T-cell (primary cell): ENCODE results near the gene CEP68. TPM values are rescaled to one million over a fixed set of nuclear protein-coding genes. Genes with fewer than 3 reads are reported as not detected.

Source experiments
- ATAC-seq, 4 experiments: fragments of 200-7000 bp in 3 of 4; fragments of 150-1000 bp in 1 of 4; cut with Tn5 transposase; replicated peaks in 1 of 4; 1 replicate in 3 of 4; 2 replicates in 1 of 4; pipeline ENCODE4 v1.10.0; 2021; ENCODE audit warnings: moderate library complexity in 3 of 4, mild to moderate bottlenecking in 2 of 4, moderate number of reproducible peaks in 1 of 4
- CTCF ChIA-PET, 2 donors: fragments of 300-600 bp; sonication (Branson Sonifier 250); formaldehyde crosslinking; loops; one replicate each; lab custom pipeline; 2022; ENCODE audit warnings: antibody characterized with exemption in 2 of 2; lab: Charles Lee
- POLR2A ChIA-PET, 2 donors: fragments of 300-600 bp; sonication (Branson Sonifier 250); formaldehyde crosslinking; loops; one replicate each; lab custom pipeline; 2022; ENCODE audit warnings: antibody characterized with exemption in 2 of 2; lab: Charles Lee
- DNase-seq, 35 experiments: peaks; one replicate each; pipeline versions ENCODE4 v3.0.0 to v3.0.0-alpha.2; 2013 to 2023
- H3K27ac ChIP-seq: one replicate; pipeline ENCODE4 v1.5.1; 2013; ENCODE audit warnings: low read length
- H3K27me3 ChIP-seq, 2 experiments: replicated peaks in 1 of 2; 1 replicate in 1 of 2; 2 replicates in 1 of 2; pipeline versions ENCODE4 v1.6.1 to v1.7.0; 2013; ENCODE audit warnings: low read length in 1 of 2, mixed read lengths in 1 of 2; ENCODE audit not compliant: control insufficient read depth in 2 of 2, insufficient read depth in 2 of 2; ENCODE audit errors: extremely low read depth in 1 of 2
- H3K36me3 ChIP-seq, 2 donors: 1 replicate in 1 of 2; 2 replicates in 1 of 2; pipeline versions ENCODE4 v1.6.1 to v1.7.0; 2013; ENCODE audit warnings: low read length in 1 of 2; ENCODE audit not compliant: control insufficient read depth in 2 of 2, insufficient read depth in 1 of 2; ENCODE audit errors: extremely low read depth in 1 of 2
- H3K4me1 ChIP-seq, 2 experiments: 1 replicate in 1 of 2; 2 replicates in 1 of 2; pipeline versions ENCODE4 v1.6.1 to v1.7.0; 2013; ENCODE audit warnings: low read length in 2 of 2, mixed read lengths in 1 of 2; ENCODE audit not compliant: insufficient read depth in 2 of 2, control insufficient read depth in 1 of 2; ENCODE audit errors: extremely low read depth in 1 of 2
- H3K4me3 ChIP-seq, 2 donors: 1 replicate in 1 of 2; 2 replicates in 1 of 2; pipeline versions ENCODE4 v1.5.1 to v1.7.0; 2013; ENCODE audit warnings: mild to moderate bottlenecking in 2 of 2, low read length in 1 of 2, moderate library complexity in 1 of 2; ENCODE audit not compliant: control insufficient read depth in 1 of 2; ENCODE audit errors: extremely low read depth in 1 of 2
- H3K9me3 ChIP-seq: 2 replicates; pipeline ENCODE4 v1.7.0; 2013
- H3K27ac Mint-ChIP-seq, 2 donors: one replicate each; pipeline ENCODE4 v1.8.0; 2020 to 2021; ENCODE audit warnings: mild to moderate bottlenecking in 2 of 2, mixed read lengths in 2 of 2
- H3K27me3 Mint-ChIP-seq, 2 donors: one replicate each; pipeline ENCODE4 v1.8.0; 2021 to 2022; ENCODE audit warnings: mixed read lengths in 2 of 2
- H3K36me3 Mint-ChIP-seq: one replicate; pipeline ENCODE4 v1.8.0; 2021; ENCODE audit warnings: mixed read lengths
- H3K4me1 Mint-ChIP-seq, 3 donors: one replicate each; pipeline ENCODE4 v1.8.0; 2020 to 2022; ENCODE audit warnings: mixed read lengths in 3 of 3, mild to moderate bottlenecking in 1 of 3
- H3K4me3 Mint-ChIP-seq, 3 donors: one replicate each; pipeline ENCODE4 v1.8.0; 2020 to 2022; ENCODE audit warnings: mild to moderate bottlenecking in 3 of 3, mixed read lengths in 3 of 3, moderate library complexity in 3 of 3
- H3K9me3 Mint-ChIP-seq, 3 donors: one replicate each; pipeline ENCODE4 v1.8.0; 2020 to 2022; ENCODE audit warnings: mixed read lengths in 3 of 3
- WGBS: methylation state at CpG from one replicate; pipeline ENCODE4 v1.1.5; 2013; ENCODE audit warnings: missing lambda C conversion rate; ENCODE audit not compliant: insufficient coverage; 5-methylcytosine and 5-hydroxymethylcytosine counted together
- total RNA-seq, 35 experiments: library from RNA in 6 of 35; stranded (reverse) in 6 of 35; fragments of 120-200 nt in 1 of 35; gene quantifications; one replicate each; pipeline versions ENCODE4 v1.2.1 to v1.2.4 and lab custom pipeline; 2013 to 2026

CEP68 gene
- total RNA-seq, 5 donors from 2014 or later (not counting 1 experiment from before 2014, with no cell fraction given), result 24.1 to 41.4 (median 37.4) TPM

DNA sequence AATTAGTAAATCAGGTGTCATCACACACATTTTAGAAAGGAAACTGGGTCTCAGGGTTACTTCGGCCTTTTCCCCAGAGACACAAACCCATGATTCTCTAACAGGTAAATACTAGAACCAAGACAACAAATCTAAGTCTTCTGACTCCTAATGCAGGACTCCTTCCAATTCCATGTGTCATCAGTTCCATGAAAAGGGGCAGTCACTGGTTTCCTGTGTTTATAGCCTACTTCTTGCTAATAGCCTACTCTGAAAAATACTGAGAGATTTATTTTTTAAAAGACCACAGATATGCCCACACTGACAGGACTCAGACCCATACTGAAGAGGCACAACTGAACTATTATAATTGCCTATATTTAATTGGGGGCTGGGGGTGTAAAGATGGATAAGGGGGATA, 40.7 kb downstream of the CEP68 start:
- H3K4me3 Mint-ChIP-seq, result no peak overlapping the region
- POLR2A ChIA-PET, result interaction anchor here in 1 of 2 donors (0.7 kb wide), 1 partner anchor 149 kb away, joined by 3 read pairs; no protein-coding TSS in a partner anchor
- H3K27ac ChIP-seq, result no peak overlapping the region
- no peaks in the 10 kb centered on the region for H3K27me3 ChIP-seq
- 100% methylated on average over 1 of the region's 1 CpG for WGBS
- H3K4me1 Mint-ChIP-seq, result peaks cover 23 to 28% (median 28%) of the 10 kb centered on the region in 3 donors
- peaks cover 8 to 62% of the 10 kb centered on the region in 2 donors for H3K36me3 ChIP-seq
- DNase-seq (no peak), ATAC-seq (no peak)
- no peaks in the 10 kb centered on the region for H3K4me1 ChIP-seq
- H3K9me3 ChIP-seq, result no peaks in the 10 kb centered on the region
- H3K27ac Mint-ChIP-seq, result peak overlapping the region in 1 of 2 donors; percentile 39
- peaks cover 34% of the 10 kb centered on the region for H3K36me3 Mint-ChIP-seq
- no peaks in the 10 kb centered on the region for H3K9me3 Mint-ChIP-seq
- H3K4me3 ChIP-seq, result no peak overlapping the region
- CTCF ChIA-PET, result interaction anchor here in 1 of 2 donors (0.7 kb wide), 2 partner anchors 38 to 145 kb away, joined by 3 read pairs; no protein-coding TSS in a partner anchor
- no peaks in the 10 kb centered on the region for H3K27me3 Mint-ChIP-seq

DNA sequence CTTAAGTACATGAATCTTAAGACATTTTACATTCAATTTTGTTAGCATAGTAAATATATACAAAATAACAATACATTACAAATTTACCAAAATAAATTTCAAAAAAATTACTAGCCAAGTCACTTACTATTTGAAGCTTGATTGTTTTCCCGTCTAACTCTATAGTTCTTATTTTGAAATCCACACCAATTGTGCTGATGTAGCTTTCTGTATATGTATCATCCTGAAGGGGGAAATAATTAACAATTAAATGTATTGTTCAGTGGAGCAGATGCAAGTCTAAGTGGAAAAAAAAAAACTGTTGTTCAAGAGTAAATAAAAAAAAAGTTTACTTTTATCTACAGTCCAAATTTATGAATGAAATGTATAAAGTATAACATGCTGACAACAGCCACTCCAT, 41.6 kb downstream of the CEP68 start:
- no CpG with 5 or more reads among the region's 1 CpG for whole genome bisulfite sequencing
- H3K36me3 Mint-ChIP-seq, result peaks cover 30% of the 10 kb centered on the region
- H3K36me3 ChIP-seq, result peaks cover 6 to 56% of the 10 kb centered on the region in 2 donors

DNA sequence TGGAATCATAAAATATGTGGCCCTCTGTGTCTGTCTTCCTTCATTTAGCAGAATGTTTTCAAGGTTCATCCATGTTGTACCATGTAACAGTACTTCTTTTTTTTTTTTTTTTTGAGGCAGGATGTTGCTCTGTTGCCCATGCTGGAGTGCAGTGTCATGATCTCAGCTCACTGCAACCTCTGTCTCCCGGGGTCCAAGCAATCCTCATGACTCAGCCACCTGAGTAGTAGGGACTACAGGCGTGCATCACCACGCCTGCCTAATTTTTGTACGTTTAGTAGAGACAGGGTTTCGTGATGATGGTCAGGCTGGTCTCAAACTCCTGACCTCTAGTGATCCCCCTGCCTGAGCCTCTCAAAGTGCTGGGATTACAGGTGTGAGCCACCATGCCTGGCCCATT, 42.5 kb downstream of the CEP68 start:
- no peak for ATAC-seq
- Mint-ChIP-seq H3K27ac (peak overlapping the region; percentile 0 to 15), H3K4me3 (no peak overlapping the region), H3K9me3 (no peaks in the 10 kb centered on the region), H3K36me3 (peaks cover 25% of the 10 kb centered on the region), H3K4me1 (peaks cover 17 to 23% (median 22%) of the 10 kb centered on the region in 3 donors), H3K27me3 (no peaks in the 10 kb centered on the region)
- POLR2A ChIA-PET, result no interaction called here
- Histone ChIP-seq H3K9me3 (no peaks in the 10 kb centered on the region), H3K36me3 (peaks cover 5 to 60% of the 10 kb centered on the region in 2 donors), H3K27me3 (no peaks in the 10 kb centered on the region), H3K4me1 (no peaks in the 10 kb centered on the region), H3K4me3 (no peak overlapping the region), H3K27ac (no peak overlapping the region)
- CTCF ChIA-PET, result interaction anchor here in 1 of 2 donors (0.5 kb wide), 1 partner anchor 129 kb away, joined by 4 read pairs; the partner anchor contains the start of gene ACTR2
- no peak for DNase-seq
- WGBS, result 97% methylated on average over 4 of the region's 5 CpGs

More for the DNA sequence above, 41.6 kb downstream of the CEP68 start:
- Histone ChIP-seq H3K27ac (no peak overlapping the region), H3K27me3 (no peaks in the 10 kb centered on the region), H3K4me3 (no peak overlapping the region), H3K4me1 (no peaks in the 10 kb centered on the region), H3K9me3 (no peaks in the 10 kb centered on the region)
- Mint-ChIP-seq H3K27ac (no peak overlapping the region), H3K9me3 (no peaks in the 10 kb centered on the region), H3K4me1 (peaks cover 22 to 26% (median 25%) of the 10 kb centered on the region in 3 donors), H3K4me3 (no peak overlapping the region), H3K27me3 (no peaks in the 10 kb centered on the region)
- POLR2A ChIA-PET, result interaction anchor here in 1 of 2 donors (0.6 kb wide), 1 partner anchor 130 kb away, joined by 7 read pairs; the partner anchor contains the start of gene ACTR2
- DNase-seq (no peak), ATAC-seq (no peak)
- CTCF ChIA-PET, result interaction anchor here in 1 of 2 donors (0.7 kb wide), 1 partner anchor 25 kb away, joined by 3 read pairs; no protein-coding TSS in a partner anchor

DNA sequence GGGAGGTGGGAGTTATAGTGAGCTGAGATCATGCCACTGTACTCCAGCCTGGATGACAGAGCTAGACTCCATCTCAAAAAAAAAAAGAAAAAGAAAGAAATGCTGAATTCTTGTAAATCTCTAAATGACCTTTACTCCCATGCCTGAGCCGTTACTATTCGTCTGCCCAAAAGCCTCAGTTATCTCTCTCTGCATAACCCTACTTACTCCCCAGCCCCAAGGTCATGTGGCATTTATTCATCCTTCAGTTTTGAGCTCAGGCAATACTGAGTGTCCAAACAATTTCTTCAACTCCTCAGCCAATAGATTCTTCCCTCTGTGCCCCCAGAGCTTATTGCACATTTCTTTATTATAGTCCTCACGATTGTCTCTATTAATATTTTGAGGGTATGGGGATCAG, 44.9 kb downstream of the CEP68 start:
- H3K4me1 ChIP-seq, result no peaks in the 10 kb centered on the region
- Mint-ChIP-seq H3K27ac (peak overlapping the region in 1 of 2 donors; percentile 19), H3K9me3 (no peaks in the 10 kb centered on the region), H3K4me1 (peaks cover 30 to 34% (median 32%) of the 10 kb centered on the region in 3 donors), H3K4me3 (no peak overlapping the region), H3K27me3 (no peaks in the 10 kb centered on the region), H3K36me3 (peaks cover 24% of the 10 kb centered on the region)
- H3K27me3 ChIP-seq, result no peaks in the 10 kb centered on the region
- WGBS, result 100% methylated on average over 2 of the region's 3 CpGs
- H3K36me3 ChIP-seq, result peaks cover 0 to 58% of the 10 kb centered on the region in 2 donors
- ChIA-PET POLR2A (interaction anchor here in 1 of 2 donors (0.5 kb wide), 1 partner anchor 126 kb away, joined by 5 read pairs; the partner anchor contains the start of gene ACTR2), CTCF (interaction anchor here in 1 of 2 donors (0.9 to 1.0 kb wide), 2 partner anchors 29 to 36 kb away, joined by 3 to 5 read pairs; partner anchors contain the start of gene RAB1A)
- no peak for DNase-seq
- H3K9me3 ChIP-seq, result no peaks in the 10 kb centered on the region
- ATAC-seq, result no peak
- no peak overlapping the region for H3K4me3 ChIP-seq
- no peak overlapping the region for H3K27ac ChIP-seq

DNA sequence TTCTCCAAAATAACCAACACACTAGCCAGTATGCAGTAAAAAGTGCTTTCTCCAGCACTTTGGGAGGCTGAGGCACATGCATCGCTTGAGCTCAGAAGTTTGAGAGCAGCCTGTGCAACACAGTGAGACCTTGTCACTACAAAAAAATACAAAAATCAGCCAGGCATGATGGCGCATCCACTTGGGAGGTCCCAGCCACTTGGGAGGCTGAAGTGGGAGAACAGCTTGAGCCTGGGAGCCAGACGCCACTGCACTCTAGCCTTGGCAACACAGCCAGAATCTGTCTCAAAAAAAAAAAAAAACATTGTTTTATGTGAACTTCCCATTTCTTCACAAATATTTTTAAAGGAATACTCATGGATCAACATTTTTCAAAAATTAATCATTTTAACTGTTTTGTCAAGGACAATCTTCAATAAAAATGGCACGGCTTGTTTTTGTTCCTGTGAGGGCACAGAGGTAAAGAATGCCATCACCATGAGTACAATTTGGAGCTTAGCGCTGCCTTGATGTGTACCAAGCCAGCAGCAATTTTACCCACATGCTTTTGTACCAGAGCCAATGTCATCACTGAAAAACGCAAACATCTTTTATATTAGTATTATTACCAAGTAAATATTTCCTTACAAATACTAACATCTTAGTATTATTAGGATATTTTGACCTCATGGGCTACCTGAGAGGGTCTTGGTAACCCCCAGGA, 46.9 kb downstream of the CEP68 start:
- ChIA-PET CTCF (interaction anchor here in 1 of 2 donors (0.7 to 0.9 kb wide), 3 partner anchors 16 to 156 kb away, joined by 3 to 4 read pairs (median 3); no protein-coding TSS in a partner anchor), POLR2A (interaction anchor here (0.6 to 1.1 kb wide), 5 partner anchors 9 to 532 kb away, joined by 3 to 6 read pairs (median 3); no protein-coding TSS in a partner anchor)
- ATAC-seq (no peak), DNase-seq (no peak)
- Mint-ChIP-seq H3K4me1 (peaks cover 30 to 42% (median 35%) of the 10 kb centered on the region in 3 donors), H3K36me3 (peaks cover 8% of the 10 kb centered on the region), H3K4me3 (no peak overlapping the region), H3K27ac (no peak overlapping the region), H3K9me3 (no peaks in the 10 kb centered on the region), H3K27me3 (no peaks in the 10 kb centered on the region)
- Histone ChIP-seq H3K4me1 (peaks cover 0 to 5% of the 10 kb centered on the region in 2 experiments), H3K27ac (no peak overlapping the region), H3K9me3 (no peaks in the 10 kb centered on the region), H3K4me3 (no peak overlapping the region), H3K36me3 (peaks cover 0 to 46% of the 10 kb centered on the region in 2 donors), H3K27me3 (no peaks in the 10 kb centered on the region)
- WGBS, result 100% methylated on average over 1 of the region's 6 CpGs

DNA sequence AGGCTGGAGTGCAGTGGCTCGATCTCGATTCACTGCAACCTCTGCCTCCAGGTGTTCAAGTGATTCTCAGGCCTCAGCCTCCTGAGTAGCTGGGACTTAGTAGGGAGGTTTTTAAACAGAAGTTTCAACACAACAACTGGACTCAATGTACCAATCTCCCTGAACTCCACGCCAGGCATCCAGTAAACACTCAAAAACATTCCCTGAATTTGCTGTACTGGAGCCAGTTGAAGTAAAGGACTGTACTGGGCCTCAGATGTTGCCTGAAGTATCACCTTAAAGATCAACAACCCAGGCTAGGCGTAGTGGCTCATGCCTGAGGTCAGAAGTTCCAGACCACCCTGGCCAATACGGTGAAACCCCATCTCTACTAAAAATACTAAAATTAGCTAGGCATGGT, 51.3 kb downstream of the CEP68 start:
- POLR2A ChIA-PET, result interaction anchor here in 1 of 2 donors (0.6 to 1.0 kb wide), 2 partner anchors 8 to 18 kb away, joined by 4 to 6 read pairs; no protein-coding TSS in a partner anchor
- CTCF ChIA-PET, result interaction anchor here in 1 of 2 donors (0.6 to 1.2 kb wide), 3 partner anchors 10 to 101 kb away, joined by 3 to 4 read pairs (median 4); no protein-coding TSS in a partner anchor
- no peak for DNase-seq
- Mint-ChIP-seq H3K27ac (no peak overlapping the region), H3K9me3 (no peaks in the 10 kb centered on the region), H3K4me3 (no peak overlapping the region), H3K4me1 (peaks cover 44 to 61% (median 49%) of the 10 kb centered on the region in 3 donors), H3K36me3 (peaks cover 7% of the 10 kb centered on the region), H3K27me3 (no peaks in the 10 kb centered on the region)
- no CpG with 5 or more reads among the region's 5 CpGs for WGBS
- Histone ChIP-seq H3K4me3 (no peak overlapping the region), H3K27ac (no peak overlapping the region), H3K36me3 (peaks cover 0 to 27% of the 10 kb centered on the region in 2 donors), H3K4me1 (peaks cover 0 to 17% of the 10 kb centered on the region in 2 experiments), H3K27me3 (no peaks in the 10 kb centered on the region), H3K9me3 (no peaks in the 10 kb centered on the region)
- no peak for ATAC-seq
